GM21381 (cell line): Measurements from ENCODE around the gene CPN2.

Experiments used
- ATAC-seq: cut with Tn5 transposase; IDR thresholded peaks from one replicate; pipeline ENCODE4 v1.9.1; 2021; ENCODE audit warnings: mild to moderate bottlenecking, moderate library complexity; ENCODE audit not compliant: unreplicated experiment

Gene CPN2

DNA sequence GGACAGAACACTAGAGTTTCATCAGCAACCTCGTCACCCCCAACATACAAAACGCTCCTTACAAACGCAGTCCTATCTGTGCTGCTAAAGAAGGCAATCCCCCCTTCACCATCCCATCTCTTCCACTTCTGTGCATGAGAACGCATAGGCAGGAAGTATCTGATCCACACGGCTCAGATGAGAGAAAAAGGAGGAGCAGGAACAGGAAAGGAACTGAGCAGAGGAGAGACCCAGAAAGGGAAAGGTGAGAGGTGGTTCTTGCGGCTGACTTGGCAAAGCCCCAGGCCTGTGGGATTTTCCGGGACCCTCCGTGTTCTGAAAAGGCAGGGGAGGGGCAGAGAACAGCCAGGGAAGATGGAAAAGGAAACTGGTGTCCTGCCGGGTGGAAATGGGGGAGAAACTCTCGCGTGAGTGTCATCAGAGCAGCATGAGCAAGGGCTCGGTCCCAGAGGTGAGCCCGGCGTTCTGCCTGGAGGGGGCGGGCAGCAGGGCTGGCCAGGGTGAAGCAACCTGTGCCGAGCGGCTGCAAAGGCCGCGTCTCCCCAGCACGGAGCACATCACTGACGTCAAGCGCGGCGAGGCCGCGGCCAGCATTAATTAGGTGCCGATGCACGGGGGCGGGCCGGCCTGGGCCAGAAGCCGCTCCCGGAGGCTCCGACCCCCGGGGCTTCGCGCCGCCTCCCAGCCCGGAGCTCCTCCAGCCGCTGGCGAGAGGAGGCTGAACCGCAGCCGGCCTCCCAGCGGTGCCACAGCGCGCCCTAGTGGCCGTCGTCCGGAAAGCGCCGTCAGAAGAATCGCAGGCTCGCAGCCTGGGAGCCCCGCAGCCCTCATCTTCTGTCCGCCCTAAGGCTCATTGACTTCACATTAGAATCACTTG is 35.8 kb downstream of the CPN2 start:
- ATAC-seq: peak; percentile 93

DNA sequence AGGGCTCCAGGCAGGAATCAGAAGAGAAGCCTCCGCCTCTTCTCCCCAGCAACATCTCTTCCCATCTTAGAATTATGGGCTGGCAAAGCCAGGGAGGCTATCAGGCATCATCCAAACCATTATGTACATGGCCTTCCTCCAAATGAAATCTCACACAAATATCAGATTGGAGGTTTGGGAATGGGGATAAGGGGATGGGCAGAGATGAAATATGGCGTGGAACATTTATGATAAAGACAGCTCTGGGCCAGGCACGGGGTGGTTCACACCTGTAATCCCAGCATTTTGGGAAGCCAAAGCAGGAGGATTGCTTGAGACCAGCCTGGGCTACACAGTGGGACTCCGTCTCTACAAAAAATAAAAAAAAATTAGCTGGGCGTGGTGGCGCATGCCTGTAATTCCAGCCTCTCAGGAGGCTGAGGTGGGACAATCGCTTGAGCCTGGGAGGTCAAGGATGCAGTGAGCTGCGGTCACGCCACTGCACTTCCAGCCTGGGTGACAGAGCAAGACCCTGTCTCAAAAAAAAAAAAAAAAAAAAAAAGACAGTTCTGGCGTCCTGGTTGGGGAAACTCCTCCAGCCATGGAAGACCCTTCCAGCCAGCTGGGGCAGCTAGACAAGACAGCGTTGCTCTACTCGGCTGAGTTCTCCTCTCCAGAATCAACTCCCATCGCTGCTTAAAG is 36.6 kb downstream of the CPN2 start:
- no peak for ATAC-seq

DNA sequence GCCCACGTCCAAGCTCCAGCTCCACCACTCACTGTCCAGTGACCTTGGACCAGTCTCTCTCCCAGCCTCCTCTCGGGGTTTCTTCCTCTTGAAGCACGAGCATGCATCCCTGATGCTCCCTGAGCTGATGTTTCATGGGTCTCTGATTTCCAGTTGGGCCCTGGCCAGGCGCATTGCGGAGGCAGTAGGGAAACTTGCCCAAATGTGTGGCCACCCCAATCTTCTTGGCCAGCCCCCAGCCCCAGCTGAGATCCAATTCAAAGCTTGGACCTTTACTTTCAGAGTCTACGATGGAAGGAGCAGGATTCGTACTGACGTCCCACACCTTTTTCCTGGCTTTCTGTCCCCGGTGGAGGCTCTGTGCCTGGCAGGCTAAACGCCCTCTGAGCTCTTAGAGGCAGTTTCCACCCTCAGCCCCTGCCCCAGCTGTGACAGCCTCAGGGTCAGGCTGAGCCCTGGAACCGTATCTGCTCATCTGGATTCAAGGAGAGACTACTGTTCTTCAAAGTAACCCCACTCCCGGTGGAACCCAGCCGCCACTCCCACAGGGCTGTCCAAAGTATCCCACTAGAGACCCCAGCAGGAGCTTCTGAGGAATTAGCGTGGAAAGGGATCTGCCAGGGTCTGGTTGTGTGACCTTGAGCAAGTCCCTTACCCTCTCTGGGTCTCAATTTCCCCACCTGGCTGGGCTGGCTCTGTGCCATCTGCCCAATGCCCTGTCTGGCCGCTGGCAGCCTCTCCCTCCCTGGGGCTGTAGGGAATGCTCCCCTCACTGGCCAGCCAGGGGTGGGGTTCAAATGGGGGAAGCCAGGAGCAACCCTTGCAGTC is 37.4 kb downstream of the CPN2 start:
- ATAC-seq: no peak

DNA sequence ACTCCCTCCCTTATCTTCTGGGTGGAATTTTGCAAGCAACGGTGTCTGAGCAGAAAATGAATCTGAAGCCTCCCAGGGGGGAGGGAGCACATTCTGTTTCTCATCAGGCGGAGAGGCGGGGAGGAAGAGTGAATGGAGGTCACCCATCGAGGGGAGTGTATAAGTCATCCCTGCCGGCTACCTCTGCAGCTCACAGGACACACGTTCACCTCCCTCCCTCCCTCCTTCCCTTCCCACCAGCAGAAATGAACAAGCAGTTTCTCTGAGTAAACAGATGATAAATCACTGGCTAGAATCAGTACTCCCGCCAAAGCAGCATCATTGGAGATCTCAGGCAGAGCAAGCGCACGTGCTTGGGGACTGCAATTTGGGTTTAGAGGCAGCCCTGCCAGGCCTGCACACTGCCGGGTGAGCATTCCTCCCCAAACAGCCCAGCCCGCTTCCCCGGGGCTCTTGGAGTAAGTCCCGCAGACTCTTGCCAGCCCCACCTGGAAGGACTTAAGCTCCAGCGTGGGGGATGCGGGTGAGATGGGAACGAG is 38.3 kb downstream of the CPN2 start:
- ATAC-seq: no peak

DNA sequence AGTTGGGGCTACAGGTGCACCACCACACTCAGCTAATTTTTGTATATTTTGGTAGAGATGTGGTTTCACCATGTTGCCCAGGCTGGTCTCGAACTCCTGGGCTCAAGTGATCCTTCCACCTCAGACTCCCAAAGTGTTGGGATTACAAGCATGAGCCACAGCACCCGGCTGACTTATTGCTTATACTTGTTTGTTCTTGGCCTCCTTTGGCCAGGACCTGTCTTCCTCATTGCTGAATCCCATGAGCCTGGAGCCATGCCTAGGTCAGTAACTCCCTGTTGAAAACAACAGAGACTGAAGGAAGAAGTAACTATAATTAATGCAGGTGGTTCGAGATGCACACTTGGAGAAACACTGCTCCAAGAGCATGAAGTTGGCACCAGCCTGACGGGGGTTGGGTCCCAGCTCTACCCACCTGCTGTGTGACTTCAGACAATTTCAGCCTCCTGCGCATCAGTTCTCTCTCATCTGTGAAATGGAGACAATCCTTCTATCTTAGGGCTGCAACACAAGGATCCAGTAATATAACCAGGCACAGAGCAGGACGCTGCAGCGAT is 38.9 kb downstream of the CPN2 start:
- ATAC-seq: no peak

DNA sequence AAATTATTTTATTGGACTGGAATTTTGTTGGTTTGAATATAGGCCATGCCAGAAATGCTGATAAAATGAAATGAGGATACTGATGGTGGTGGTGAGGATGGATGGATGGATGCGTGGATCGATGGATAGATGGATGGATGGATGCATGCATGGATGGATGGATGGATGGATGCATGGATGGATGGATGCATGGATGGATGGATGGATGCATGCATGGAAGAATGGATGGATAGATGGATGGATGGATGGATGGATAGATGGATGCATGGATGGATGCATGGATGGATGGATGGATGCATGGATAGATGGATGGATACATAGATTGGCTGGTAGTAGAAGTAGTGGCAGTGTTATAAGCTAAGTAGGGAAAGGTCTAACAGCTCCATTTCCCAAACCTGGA is 40.1 kb downstream of the CPN2 start:
- ATAC-seq: no peak

GRCh38 chr3:194310060-194310835 is 40.9 kb downstream of the CPN2 start:
- ATAC-seq: no peak

DNA sequence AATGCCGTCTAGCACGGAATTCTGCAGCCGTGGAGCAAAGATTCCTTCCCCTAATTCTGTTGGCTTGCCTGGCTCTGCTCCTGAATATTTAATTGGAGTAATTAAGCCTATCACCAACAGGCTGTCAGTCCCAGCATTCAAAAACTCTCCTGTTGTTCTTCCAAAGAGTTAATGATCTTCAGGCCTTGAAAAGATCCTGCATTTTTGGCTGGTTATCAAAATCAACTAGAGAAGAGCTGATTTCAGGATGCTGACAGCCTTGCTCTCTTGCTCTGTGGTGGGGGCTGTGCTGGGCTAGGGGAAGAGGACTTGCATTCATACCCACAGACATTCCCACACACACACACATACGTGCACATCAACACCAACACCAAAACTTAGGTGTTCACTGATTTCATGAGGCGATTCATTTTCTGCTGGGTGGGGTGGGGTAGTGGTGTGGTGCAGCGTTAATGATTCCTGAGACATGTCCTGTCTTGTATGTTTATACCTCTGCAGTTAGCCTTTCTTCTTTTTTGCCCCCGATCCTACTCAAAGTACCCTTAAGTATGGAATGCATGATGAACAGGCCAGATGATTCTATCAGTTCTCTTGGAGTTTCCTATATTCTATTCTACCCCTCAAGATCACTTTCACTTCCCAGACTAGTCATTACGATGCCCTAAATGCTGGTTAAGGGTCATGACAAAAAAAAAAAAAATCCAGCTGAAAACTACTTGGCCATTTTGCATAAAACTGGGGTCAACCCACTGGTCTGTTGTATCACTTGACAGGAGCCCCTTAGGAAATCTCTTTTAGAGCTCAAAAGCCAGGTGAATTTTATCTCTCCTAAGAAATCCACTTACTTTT is 42.3 kb downstream of the CPN2 start:
- ATAC-seq: no peak

DNA sequence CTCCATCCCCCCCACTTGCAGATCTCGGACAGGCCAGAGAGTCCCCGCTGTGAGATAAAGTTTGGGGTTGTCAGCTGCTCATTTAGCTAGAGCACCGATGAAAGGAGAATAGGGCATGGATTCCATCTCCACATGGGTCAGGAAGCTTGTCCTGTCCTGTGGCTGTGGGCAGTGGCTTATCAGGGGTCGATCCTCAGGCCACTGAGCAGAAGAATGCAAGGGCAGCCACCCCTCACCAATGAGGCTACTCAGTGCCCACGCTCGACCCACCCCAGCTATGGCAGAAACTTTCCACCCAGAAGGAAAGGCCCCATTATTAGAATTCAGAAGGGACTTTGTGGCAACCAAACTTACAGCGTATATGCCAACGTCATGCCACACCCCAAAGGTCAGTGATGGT is 43.3 kb downstream of the CPN2 start:
- ATAC-seq: no peak

DNA sequence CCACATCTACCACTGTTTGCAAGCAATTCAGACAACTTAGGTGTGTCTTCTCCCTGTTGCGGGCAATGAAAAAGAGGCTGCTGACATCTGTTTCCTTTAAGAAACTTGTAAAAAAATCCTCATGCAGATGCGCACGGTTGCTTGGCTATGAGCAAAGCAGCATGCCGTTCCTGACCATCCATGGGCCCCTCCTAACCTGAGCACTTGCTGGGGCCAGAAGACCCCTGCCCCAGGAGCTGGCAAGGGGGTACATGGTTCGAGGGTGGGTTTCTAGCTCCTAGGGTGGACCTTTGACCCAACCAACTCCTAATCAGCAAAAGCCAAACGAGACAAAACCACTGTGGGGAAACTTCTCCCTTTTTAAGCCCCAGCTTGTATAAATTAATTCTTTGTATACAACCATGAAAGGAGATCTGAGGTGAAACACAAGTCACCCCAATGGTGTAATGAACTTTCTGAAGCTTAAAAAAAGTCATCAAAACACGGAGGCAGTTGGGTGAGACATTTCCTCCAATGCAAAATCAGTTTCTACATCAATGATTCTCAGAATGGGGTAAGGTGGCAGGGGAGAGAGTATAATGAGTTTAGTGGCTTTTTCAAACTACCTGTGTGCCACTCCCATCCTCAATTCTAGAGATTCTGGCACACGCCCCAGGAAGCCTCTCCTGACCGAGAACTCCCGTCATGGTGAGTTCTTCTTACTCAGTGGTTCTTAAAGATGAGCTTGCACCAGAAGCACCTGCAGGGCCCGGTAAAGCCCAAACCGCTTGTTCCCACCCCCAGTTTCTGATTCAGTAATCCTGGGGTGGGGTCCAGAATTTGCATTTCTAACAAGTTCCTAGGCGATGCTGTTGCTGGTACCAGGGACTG is 44.1 kb downstream of the CPN2 start:
- peak; percentile 48 for ATAC-seq

DNA sequence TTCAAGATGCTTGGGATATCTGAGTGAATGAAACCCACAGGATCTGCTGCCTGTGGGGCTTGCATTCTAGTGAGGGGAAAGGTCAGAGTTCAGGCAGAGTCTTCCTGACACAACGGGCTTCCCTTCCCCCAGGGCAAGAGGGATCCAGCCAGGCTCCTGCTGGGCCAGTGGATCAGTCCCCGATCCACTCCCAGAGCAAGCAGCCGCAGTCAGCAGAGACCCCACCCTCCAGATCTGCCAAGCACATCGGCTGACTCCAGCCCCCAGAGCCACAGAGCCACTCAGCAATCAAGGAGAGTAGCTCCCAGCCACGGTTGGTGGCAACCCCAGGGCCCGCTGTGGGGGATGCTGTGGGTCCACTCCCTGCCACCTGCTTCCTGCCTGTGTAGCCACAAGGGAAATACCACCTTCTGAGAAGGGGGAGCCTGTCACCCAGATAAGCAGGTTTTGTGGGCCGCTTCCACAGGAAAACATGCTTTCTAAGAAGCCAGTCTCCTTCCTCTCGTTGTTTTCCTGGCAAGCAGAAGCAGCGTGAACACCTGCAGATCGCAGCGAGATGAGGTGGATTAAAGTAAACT is 44.9 kb downstream of the CPN2 start:
- ATAC-seq: peak; percentile 44

DNA sequence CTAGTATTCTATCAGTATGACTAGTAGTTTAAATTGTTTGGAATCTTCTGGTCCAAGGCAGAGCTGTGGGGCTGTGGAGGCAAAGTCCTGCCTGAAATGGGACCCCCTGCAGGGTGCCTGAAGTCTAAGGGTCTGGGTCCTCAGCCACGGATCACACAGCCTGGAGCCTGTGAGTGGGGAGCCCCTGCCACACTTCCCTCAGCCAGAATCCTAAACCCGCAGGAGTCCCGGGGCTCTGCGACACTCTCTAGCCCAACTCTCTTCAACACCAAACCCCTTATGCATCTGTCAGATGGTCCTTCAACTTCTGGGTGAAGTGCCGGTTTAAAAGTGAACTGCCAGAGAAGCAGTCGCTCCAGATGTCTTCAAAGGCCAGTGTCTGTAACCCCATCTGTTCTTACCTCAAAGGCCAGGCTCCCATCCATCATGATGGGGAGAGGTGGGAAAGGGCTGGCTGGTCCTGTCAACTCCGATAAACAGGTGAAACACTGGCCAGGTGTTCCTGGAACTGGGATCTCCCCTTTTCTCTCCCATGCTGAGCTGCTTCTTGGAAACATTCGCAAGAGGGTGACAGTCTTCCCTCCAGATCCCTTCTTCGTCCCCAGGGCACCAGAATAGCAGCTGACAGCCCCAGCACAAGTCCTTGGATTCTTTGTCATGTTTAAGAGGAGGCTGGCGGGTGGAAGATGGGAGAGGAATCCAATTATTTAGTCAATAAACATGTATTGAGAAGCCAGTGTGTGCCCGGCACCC is 45.6 kb downstream of the CPN2 start:
- no peak for ATAC-seq

DNA sequence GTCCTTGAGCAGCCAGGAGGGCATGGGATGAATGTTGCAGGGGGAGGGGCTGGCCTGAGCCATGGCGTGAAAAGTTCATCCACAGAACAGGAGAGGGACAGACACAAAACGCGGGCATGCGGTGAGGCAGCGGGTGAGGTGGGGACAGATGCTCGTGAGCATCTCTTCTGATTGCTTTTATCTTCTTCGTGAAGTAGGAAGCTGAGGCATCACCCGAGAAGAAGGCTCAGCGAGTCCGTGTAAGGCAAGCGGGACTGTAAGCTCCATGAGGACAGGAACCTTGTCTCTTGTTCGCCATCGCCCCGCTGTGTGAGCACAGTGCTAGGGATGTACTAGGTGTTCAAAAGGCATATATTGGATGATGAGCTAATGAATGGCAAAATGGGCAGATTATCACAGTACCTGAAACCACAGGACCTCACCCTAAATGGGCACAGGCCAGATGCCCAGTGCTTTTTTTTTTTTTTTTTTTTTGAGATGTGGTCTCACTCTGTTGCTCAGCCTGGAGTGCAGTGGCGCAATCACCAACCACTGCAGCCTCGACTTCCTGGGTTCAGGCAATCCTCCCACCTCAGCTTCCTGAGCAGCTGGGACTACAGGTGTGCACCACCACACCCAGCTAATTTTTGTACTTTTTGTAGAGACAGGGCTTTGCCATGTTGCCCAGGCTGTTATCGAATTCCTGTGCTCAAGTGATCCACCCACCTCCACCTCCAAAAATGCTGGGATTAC is 46.8 kb downstream of the CPN2 start:
- no peak for ATAC-seq

DNA sequence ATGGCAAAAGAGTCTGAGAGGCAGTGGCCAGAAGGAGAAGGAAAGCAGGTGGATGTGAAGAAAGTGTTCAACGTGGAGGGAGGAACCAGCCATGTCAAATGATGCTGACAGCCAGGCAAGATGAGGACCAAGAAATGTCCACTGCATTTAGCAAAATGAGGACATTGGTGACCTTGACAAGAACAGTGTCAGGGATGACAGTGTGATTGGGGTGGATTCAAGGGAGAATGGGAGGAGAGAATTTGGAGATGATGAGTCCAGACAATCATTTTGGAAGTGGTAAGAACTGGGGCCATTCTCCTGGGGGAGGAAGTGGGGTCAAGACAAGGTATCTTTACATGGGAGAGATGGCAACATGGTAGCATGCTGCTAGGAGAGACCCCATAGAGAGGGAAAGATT is 47.4 kb downstream of the CPN2 start:
- ATAC-seq: no peak

GRCh38 chr3:194301730-194302129 is 49.4 kb downstream of the CPN2 start:
- ATAC-seq: no peak

GRCh38 chr3:194300936-194301335 is 50.2 kb downstream of the CPN2 start:
- no peak for ATAC-seq

DNA sequence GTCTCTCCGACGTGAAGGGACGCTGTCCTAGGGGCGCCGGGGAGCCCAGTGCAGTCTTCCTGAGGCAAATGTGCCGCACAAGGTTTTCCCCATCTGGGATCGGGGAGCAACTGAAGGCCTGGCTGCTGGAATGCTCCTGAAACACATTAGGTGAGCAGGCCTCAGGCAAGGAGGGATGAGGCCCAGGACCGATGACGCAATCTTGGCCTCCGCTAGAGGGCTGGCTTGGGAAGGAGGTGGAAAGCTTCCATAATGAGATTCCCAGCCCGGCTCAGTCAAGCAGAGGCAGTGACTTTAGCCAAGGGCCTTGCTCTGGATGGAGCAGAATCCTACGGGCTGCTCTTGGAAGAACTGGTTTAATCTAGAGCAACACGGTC is 50.8 kb downstream of the CPN2 start:
- no peak for ATAC-seq
